GM04504 (cell line): ENCODE measurements around the gene TRMU.
A peak's percentile ranks its signal among the peaks of the same experiment; 100 is the strongest.

Source experiments
- DNase-seq: peaks from one replicate; pipeline ENCODE4 v3.0.0-alpha.2; 2012; ENCODE audit warnings: low read depth

TRMU gene, protein sequence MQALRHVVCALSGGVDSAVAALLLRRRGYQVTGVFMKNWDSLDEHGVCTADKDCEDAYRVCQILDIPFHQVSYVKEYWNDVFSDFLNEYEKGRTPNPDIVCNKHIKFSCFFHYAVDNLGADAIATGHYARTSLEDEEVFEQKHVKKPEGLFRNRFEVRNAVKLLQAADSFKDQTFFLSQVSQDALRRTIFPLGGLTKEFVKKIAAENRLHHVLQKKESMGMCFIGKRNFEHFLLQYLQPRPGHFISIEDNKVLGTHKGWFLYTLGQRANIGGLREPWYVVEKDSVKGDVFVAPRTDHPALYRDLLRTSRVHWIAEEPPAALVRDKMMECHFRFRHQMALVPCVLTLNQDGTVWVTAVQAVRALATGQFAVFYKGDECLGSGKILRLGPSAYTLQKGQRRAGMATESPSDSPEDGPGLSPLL

DNA sequence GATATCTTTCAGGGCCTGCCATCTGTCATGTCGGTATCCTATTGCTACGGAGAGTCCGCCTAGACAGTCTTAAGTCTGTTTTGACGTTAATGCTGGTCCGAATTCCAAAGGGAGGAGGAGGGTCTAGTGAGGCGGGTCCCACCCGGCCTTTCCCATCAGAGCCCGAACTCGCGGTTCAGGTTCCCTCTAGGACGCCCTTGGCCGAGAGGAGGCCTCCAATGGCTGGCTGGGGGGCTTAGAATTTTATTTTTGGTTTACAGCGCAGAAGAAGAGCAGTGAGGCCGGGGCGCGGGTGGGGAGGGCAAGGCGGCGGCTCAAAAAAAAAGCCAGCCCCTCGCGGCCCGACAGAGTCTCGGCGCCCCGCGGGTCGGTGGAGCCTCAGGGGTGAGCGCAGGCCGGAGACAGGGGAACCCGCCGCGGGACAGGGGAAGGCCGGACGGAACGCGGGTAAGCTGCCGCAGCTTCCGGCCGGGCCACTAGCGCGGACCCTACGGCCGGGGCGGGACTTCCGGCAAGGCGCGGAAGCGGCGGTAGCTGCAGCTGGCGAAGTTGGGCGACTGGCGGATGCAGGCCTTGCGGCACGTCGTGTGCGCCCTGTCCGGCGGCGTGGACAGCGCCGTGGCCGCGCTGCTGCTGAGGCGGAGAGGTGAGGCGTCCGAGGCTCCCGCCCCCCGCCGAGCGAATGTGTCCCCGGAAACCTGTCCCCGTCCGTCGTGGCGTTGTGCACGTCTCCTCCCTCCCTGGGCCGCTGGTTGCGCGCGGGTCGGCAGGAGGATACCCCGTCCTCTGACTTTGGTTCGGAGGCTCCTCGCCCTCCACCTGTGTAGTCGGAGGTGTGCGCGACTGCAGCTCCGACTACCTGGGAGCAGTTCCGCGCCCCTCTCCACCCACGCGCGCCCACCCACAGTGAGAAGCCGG lies at the start of gene TRMU:
Gene TRMU, plus strand, starts transcription at position 514 of the 918 bp plus-strand sequence. Its CDS starts 51 bp downstream, at position 565.
- peak; percentile 64 for DNase-seq

DNA sequence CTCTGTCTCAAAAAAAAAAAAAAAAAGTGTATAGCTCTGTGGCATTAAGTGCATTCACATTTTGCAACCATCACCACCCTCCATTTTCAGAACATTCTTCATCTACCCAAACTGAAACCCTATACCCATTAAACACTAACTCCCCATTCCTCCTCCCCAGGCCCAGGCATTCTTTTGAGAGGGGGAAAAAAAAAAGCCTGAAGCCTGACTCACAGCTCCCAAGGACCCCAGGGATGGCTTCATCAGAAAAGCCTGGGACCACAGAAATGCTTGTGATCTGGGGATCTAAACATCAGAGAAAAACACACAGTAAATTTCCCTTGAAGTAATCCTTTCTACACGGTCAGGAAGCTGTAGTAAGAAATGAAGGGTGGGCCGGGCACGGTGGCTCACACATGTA lies 49.5 kb upstream of the TRMU start:
- DNase-seq = no peak

DNA sequence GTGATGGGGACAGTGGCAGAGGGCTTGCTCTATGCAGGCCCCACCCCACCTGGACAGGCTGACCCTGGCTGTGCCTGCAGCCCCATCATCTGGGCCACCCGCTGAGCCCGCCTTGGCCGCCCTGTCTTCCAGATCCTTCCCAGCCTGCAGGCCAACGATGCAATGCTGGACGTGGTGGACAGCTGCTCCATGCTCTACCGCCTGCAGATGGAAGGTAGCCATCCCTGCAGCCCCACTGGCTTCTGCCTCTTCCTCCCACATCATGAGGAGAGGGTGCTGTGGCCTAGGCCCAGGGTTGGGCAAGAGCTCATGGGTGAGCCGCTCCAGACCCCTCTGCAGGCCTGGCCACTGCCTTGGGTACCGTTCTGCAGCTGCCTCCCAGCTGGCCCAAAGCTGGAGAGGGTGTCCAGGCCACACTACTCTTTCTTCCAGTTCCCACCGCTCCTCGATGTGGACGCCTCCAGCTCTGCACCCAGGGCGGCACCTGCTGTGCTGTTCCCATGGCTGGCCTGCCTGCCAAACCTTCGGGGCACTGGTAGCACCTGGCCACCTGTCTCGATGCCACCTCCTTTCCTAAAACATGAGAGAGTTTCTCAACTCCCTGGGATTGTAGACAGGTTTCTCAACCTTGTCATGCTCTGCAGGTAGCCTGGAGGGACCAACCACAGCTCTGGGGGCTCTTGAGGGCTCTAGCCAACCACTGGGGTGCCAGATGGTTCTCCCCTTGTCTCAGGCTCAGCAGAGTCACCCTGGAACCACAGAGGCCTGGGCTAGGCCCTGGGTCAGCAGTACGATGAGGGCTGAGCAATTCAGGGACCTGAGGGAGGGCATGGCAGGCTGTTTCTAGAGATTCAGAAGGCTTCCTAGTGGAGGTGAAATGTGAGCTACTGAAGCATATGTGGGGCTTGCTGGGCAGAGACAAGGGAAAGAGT lies 48.3 kb upstream of the TRMU start:
- DNase-seq = no peak

DNA sequence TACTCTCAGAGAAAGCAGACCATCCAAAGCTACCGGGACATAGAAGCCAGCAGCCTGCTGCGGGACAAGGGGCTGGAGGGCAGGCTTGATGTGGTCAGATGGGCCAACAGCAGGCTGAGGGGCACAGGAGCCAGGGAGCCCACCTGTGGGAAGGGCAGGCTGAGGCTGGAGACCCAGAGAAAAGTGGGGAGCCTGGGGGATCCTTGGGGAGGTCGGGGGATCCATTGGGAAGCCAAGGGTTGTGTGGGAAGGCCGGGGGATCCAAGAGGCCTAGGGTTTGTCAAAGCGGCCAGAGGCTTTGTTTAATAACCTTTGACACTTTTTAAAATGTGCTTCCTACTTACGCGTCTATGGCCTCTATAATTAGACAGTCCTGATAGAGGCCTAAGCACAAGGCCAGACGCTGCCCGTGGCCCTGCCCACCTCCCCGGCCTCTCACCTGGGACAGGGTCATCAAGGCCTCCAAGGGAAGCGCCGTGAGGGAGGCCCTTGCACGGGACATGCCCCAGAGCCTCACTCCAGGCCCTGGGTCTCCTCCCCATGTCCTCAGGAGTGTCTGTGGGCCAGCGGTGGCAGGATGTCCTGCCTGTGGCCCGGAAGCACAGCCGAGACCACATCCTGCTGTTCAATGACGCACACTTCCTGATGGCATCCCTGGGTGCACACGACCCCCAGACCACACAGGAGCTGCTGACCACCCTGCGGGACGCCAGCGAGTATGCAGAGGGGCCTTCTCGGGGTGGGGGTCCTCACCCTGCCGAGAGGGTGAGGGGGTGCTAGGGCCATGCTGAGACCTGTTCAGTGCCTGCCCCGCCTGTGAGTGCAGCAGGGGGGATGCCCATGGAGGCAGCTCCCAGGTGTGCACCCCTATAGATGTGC lies 47.4 kb upstream of the TRMU start:
- no peak for DNase-seq

DNA sequence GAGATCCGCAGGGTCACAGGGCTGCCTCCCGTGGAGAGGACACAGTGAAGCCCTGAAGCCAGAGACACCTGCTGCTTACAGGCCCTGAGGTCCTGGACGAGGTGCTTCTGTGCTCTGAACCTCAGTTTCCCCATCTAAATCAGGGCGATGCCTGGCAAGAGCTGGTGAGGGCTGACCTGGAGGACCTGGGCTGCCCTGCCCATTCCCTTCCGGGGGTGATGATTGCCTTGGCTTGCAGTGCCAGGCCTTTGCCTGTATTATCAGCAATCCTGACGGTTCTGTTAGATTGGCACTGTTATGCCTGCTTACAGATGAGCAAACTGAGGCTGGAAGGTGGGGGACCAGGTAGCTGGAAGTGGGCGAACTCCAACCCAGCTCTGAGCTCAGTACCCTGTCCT lies 46.7 kb upstream of the TRMU start:
- no peak for DNase-seq

DNA sequence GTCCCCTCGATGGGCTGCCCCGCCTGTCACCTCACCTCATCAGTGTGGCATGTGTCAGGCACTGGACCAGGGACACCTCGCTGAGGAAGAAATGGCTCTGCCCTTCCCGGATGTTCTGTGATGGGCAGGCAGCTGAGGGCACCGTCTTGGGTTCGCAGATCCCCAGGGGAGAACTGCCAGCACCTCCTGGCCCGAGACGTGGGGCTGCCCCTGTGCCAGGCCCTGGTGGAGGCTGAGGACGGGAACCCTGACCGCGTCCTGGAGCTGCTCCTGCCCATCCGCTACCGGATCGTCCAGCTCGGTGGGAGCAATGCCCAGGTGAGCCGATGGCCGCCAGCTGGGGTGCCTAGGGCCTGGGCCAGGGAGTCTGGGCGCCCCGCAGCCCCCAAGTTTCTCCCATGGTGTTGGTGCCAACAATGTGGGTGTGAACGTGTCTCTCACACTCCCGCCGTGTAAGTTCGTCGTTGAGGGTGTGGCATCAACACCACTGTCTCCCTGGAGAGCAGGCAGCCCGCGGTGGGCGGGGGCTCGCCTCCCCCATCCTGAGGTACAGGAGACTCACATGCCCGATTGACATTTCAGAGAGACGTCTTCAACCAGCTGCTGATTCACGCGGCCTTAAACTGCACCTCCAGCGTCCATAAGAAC lies 46.1 kb upstream of the TRMU start:
- no peak for DNase-seq

DNA sequence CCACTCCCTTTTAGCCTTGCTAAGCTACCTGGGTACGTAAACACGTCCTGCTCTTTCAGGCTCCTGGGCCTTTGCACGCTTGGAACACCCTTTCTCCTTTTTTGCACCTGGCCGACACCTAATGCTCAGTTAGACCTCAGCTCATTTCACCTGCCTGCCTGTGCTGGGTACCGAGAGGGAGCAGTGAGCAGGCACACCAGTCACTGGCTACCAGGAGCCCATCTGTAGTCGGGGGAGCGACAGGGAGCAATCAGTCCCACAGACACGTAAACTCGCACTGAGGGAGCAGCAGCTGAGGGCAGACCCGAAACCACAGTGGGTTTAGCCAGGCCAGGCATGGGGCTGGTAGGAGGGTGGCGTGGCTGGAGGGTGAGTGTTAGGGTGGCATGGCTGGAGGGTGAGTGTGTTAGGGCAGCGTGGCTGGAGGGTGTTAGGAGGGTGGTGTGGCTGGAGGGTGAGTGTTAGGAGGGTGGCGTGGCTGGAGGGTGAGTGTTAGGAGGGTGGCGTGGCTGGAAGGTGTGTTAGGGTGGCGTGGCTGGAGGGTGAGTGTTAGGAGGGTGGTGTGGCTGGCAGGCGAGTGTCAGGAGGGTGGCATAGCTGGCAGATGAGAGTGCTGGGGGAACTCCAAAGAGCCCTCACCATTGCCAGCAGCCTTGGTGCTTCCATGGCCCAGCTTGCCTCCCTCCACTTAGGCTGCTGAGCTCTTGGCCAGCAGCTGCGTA lies 45.2 kb upstream of the TRMU start:
- DNase-seq = no peak

DNA sequence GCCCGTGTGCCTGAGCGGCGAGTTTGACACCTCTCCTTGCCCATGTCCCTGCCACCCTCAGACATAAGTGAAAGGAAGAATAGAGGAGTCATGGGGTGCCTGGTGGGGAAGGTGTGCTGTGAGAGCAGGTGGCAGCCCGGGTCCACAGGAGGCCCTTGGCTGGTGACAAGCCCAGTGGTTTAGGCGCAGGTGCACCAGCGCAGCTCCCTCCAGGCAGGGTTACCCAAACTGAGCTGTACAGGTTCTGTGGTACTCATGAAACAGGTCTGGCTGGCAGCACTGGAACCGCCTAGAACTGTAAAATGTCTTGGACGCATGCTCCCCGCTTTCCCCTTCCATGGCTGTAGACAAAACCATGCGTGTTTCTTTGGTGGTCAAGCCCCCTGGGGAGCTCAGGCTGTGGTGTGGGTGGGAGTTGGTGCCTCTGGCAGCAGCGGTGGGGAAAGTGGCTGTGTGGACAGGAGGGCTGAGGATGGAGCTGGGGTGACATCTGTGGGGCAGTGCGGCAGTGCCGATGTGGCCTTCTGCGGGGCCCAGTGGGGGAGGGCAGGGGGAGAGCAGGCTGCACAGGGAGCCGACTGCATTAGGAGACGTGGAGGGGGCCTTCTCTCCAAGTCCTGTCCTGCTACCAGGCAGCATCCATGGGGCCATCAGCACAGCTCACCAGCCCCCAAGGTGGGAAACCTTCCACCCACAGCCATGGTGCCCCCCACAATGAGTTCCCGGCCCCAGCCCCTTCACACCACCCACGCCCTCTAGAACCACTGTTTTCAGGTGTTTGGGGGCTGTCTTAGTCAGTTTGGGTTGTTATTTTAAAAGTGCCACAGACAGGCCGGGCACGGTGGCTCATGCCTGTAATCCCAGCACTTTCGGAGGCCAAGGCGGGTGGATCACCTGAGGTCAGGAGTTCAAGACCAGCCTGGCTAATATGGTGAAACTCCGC lies 44.4 kb upstream of the TRMU start:
- DNase-seq = no peak

DNA sequence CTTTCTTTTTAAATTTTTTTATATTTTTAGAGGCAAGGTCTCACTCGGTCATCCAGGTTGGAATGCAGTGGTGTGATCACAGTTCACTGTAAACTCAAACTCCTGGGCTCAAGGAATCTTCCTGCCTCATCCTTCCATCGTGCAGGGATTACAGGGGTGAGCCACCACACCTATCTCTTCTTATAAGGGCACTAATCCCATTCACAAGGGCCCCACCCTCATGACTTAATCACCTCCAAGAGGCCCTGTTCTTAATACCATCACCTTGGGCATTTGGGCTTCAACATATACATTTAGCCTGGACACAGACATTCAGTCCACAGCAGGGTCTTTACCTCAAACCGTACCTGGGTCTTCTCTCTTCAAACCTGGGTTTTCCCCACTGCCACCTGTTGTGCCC lies 43.3 kb upstream of the TRMU start:
- DNase-seq = no peak

DNA sequence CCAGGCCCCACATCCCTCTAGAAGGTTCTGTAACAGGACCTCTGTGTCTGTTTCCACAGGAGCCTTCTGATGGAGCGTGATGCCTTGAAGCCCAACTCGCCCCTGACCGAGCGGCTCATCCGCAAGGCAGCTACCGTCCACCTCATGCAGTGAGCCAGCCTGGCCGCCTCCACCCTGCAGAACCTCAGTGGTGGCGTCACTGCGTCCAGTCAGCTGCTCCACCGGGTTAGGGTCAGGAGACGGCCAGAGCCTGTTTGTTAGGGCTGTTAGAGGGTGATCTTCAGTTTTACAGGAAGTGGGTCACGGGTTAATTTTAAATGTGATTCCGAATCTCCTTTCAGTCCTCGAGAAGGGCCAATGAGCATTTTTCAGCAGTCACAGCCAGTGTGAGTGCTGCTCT lies 42.8 kb upstream of the TRMU start:
- DNase-seq = no peak

DNA sequence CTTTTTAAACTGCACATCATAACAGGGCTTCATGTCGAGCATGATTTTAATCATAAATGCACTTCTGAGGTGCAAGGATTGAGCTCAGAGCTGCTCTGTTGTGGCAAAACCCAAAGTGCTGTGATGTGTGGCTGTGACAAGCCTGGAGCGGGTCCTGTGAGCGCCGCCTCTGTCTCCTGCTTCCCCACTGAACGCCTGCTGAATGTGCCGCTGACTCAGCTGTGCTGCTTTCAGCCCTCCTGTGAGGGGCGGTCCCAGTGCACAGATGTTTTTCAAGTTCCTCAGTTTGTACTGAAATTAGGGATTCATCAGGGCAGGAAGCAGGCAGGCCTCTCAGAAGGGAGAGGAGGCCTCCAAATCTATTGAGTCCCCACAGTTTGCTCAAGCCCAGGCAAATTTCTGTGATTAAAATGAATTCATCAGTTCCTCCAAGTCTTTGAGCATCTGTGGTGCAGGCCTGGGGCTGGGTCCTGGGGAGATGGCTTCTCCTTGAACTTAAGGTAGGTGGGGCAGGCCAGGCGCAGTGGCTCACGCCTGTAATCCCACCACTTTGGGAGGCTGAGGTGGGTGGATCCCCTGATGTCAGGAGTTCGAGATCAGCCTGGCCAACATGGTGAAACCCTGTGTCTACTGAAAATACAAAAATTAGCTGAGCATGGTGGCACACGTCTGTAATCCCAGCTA lies 41.8 kb upstream of the TRMU start:
- peak; percentile 62 for DNase-seq

DNA sequence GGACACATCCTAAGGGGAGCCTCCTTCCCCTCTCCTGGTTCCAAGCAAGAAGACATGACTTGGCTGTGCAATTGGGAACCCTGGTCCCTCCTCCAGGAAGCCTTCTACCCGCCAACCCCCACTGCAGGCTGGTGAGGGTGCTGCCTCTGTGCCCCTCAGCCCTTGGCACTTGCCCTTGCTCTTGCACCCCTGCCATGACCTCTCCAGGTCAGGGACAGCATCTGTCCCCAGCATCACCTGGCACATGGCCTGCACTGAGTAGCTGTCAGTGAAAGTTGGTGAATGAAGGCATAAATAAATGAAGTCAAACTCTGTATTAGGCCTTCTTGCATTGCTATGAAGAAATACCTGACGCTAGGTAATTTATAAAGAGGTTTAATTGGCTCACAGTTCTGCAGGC lies 40.7 kb upstream of the TRMU start:
- no peak for DNase-seq

DNA sequence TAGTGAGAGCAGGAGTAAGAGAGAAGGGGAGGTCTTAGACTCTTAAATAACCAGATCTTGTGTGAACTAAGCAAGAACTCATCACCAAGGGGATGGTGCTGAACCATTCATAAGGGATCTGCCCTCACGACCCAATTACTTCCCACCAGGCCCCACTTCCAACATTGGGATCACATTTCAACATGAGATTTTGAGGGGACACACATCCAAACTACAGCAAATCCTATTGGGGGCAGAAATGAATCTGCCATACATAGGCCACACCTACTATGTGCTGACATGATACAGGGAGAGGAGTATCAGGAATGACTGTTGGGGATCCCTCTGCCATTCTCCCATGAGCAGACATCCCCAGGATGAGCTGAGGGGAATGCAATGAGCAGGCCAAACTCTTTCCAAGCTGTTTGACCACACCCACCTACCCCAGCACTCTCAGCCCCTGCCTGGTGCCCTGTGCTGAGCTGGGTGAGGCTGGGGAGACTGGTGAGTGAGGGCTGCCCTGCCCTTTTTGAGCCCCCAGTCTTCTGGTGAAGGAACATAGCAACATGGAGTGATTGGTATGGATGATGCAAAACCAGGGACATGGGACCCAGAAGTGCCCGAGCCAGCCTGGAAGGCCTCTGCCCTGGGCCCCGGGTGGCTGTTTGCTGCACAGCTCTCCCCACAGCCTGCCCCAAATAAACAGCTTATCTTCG lies 40.1 kb upstream of the TRMU start:
- DNase-seq = no peak

DNA sequence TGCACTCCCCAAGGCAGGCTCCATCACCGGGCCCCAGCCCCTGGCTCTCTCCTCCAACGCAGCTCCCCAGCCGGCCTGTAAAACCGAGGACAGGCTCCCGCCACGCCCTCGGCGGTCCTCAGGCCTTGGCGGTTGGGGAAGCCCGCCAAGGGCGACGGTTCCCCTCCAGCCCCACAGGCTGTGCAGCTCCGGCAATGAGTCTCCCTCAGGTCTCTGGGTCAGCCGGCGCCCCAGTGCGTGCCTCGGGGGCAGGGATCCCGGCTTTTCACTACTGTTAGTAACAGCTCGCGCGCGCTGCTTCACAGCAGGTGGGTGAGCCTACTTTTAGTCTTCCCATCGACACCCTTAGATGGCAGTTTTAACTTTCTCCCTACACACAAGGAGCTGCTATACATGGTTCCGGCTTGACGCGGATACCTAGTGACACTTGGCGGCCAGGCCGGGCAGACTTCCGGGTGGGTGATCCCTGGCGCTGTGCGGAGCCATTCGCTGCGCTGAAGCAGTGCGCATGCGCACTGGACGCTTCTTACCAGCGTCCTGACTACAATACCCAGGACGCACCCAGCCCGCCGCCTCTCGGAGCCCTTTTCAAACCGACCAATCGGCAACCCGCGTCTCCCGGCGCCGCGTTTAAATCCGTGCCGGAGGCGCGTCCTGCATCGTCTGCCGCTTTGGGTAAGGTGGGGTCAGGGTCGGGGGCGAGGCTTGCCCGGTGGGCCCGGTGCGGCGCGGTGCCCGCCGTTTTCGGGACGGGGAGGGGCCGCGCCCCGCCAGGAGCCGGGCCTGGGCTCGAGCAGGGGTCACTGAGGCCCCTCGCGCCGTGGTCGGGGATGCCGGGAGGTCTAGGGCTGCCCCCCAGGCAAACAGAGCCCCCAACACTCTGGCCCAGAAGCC lies 39.0 kb upstream of the TRMU start, which contains the start of gene GTSE1:
Gene GTSE1, plus strand, starts transcription at position 614 of the 894 bp plus-strand sequence. CDS start 531 bp downstream, outside the sequence.
- peak; percentile 93 for DNase-seq

DNA sequence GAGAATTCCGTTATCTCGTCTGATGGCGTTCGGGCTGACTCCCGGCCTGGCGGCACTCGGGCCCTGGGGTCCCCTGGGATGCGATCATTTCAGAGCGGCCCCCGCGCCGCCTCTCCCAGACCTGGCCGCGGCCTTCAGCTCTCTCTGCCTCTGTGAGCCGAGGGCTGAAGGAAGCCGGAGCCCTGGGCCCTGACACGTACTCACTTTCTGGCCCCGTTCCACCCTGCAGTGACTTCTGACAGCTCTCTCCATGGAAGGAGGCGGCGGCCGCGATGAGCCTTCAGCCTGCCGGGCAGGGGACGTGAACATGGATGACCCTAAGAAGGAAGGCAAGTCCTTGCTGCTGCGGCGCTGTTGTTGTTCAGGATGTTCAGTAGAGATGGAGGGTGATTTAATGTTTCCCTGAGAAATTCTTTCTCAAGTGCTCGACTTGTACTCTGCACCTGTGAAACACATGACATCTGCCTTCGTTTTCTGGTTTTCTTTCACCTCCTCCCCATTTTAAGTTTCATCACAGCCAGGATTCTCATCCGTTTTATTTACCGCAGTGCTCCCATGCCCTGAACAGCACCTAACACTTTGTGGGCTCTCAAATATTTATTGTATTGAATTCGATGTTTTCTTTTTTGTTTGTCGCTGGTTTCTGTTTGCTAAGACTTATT lies 38.2 kb upstream of the TRMU start:
- DNase-seq = peak; percentile 21

DNA sequence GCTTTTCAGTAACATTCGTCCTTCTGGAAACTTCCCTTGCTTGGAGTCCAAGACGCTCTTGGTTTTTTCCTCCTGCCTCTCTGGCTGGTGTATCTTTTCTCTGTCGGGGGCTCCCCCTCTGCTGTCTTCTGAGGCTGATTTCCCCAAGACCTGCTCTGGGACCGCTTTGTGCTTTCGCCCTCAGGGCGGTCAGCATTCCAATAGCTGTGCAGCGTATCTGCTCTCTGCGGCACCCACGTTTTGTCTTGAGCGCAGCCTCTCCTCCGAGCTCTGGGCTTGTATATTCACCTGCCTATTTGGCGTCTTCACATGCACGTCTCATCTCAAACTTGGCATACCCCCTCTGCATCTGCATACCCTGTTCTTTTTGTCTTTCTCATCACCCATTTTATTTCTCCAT lies 36.4 kb upstream of the TRMU start:
- DNase-seq = no peak
